Duodenal mucosa (tissue), 2 donors: Measurements from ENCODE around the gene MYO7A.

Source experiments
- H3K27ac ChIP-seq: one replicate; pipeline ENCODE4 v1.7.0; 2013; ENCODE audit warnings: low read depth, low read length
- H3K27me3 ChIP-seq, 2 donors: one replicate each; pipeline ENCODE4 v1.7.0; 2013; ENCODE audit warnings: low read length in 2 of 2, control low read depth in 1 of 2; ENCODE audit not compliant: insufficient read depth in 2 of 2, control insufficient read depth in 1 of 2
- H3K36me3 ChIP-seq, 2 donors: one replicate each; pipeline ENCODE4 v1.7.0; 2013; ENCODE audit warnings: low read length in 2 of 2, control low read depth in 1 of 2; ENCODE audit not compliant: insufficient read depth in 2 of 2, control insufficient read depth in 1 of 2
- H3K4me1 ChIP-seq, 2 donors: one replicate each; pipeline ENCODE4 v1.7.0; 2013; ENCODE audit warnings: low read length in 2 of 2, control low read depth in 1 of 2; ENCODE audit not compliant: insufficient read depth in 2 of 2, control insufficient read depth in 1 of 2
- H3K4me3 ChIP-seq, 2 donors: one replicate each; pipeline ENCODE4 v1.7.0; 2013; ENCODE audit warnings: low read length in 2 of 2, low read depth in 1 of 2
- H3K9ac ChIP-seq, 2 donors: one replicate each; pipeline ENCODE4 v1.7.0; 2013; ENCODE audit warnings: low read length in 2 of 2, low read depth in 1 of 2
- H3K9me3 ChIP-seq, 2 donors: one replicate each; pipeline ENCODE4 v1.7.0; 2013; ENCODE audit warnings: low read length in 2 of 2, control low read depth in 1 of 2; ENCODE audit not compliant: control insufficient read depth in 1 of 2

Gene MYO7A

DNA sequence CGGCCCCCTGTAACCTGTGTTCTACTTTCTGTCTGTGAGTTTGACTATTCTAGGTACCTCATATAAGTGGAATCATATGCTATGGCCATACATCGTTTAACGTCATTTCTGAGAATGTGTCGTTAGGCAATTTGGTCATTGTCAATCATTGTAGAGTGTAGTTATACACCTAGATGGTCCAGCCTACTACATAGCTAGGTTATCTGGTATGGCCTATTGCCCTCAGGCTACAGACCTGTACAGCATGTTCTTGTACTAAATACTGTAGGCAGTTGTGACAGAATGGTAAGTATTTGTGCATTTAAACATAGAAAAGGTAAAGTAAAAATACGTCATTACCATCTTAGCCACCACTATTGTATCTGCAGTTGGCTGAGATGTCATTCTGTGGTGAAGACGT is 35.2 kb downstream of the MYO7A start:
- H3K27ac ChIP-seq = no peak overlapping the region
- no peaks in the 10 kb centered on the region for H3K27me3 ChIP-seq
- H3K4me3 ChIP-seq = no peak overlapping the region
- no peak overlapping the region for H3K9ac ChIP-seq
- H3K4me1 ChIP-seq = no peaks in the 10 kb centered on the region
- no peaks in the 10 kb centered on the region for H3K36me3 ChIP-seq
- no peaks in the 10 kb centered on the region for H3K9me3 ChIP-seq

DNA sequence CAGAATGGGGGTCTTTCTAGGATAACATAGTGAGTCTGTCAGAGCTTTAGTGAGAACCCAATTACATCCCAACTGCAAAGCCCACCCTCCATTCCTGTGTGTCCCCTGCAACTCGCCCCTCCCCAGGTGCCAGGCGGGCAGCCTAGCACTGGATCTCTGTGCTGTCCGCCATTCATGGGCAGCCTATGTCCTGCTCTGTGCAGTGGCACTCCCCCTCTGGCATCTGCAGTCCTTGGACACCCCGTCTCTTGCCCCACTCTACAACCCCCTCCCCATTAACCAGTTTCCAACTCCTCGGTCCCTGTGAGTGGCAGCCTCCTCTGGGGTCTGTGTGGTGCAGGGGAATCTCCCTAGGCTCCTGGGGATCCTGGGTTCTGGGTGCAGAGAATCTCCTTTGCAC is 37.0 kb downstream of the MYO7A start:
- no peaks in the 10 kb centered on the region for H3K4me1 ChIP-seq
- no peak overlapping the region for H3K27ac ChIP-seq
- H3K9ac ChIP-seq = no peak overlapping the region
- H3K4me3 ChIP-seq = no peak overlapping the region
- no peaks in the 10 kb centered on the region for H3K36me3 ChIP-seq
- no peaks in the 10 kb centered on the region for H3K27me3 ChIP-seq
- H3K9me3 ChIP-seq = no peaks in the 10 kb centered on the region

DNA sequence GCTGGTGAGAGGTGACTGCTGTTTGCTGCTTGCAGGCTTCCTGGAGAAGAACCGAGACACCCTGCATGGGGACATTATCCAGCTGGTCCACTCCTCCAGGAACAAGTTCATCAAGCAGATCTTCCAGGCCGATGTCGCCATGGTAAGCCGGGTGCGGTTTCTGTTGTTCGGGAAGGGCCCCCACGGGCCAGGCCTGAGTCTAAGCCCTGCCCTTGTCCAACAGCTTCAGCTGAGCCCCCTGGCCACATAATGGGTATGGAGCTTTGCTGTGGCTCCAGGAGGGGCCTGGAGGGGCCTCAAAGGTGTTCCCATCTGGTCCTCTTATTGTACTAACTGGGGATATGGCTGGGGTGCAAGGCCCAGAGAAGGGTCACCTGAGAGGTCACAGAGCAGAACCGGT is 38.0 kb downstream of the MYO7A start:
- Histone ChIP-seq H3K4me3 (no peak overlapping the region), H3K36me3 (no peaks in the 10 kb centered on the region), H3K27me3 (no peaks in the 10 kb centered on the region), H3K4me1 (no peaks in the 10 kb centered on the region), H3K27ac (no peak overlapping the region), H3K9ac (no peak overlapping the region), H3K9me3 (no peaks in the 10 kb centered on the region)

DNA sequence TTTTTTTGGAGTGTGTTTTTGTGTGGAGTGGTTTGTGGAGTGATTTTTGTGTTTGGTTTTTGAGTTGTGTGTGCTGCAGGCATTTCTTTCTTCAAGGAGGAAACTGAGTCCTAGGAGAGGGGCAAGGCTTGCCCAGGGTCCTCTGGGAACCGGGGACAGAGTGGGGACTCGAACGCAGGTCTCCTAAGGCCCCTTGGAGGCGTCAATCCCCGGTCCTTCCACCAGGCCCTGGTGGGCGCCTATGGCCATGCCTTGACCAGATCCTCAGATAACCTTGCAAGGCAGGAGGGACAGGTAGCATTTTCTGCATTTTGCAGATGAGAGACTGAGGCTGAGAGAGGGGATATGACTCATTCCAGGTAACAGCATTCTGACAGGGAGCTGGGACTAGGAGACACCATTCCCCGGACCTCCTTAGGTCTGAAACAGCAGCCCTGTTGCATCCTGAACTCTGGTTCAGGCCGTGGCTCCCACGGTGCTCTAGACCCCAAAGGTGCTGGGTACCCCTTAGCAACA is 39.1 kb downstream of the MYO7A start:
- no peaks in the 10 kb centered on the region for H3K27me3 ChIP-seq
- H3K9ac ChIP-seq = no peak overlapping the region
- H3K9me3 ChIP-seq = no peaks in the 10 kb centered on the region
- H3K27ac ChIP-seq = no peak overlapping the region
- H3K4me1 ChIP-seq = no peaks in the 10 kb centered on the region
- no peak overlapping the region for H3K4me3 ChIP-seq
- H3K36me3 ChIP-seq = no peaks in the 10 kb centered on the region

- Histone ChIP-seq H3K4me1 (no peaks in the 10 kb centered on the region), H3K4me3 (no peak overlapping the region), H3K36me3 (no peaks in the 10 kb centered on the region), H3K9me3 (no peaks in the 10 kb centered on the region), H3K27me3 (no peaks in the 10 kb centered on the region), H3K9ac (no peak overlapping the region), H3K27ac (no peak overlapping the region)
Measured at GRCh38 chr11:77167791-77168190, 39.7 kb downstream of the MYO7A start.

- Histone ChIP-seq H3K4me3 (no peak overlapping the region), H3K36me3 (no peaks in the 10 kb centered on the region), H3K4me1 (no peaks in the 10 kb centered on the region), H3K27ac (no peak overlapping the region), H3K9ac (no peak overlapping the region), H3K9me3 (no peaks in the 10 kb centered on the region), H3K27me3 (no peaks in the 10 kb centered on the region)
Measured at GRCh38 chr11:77170107-77170506, 42.1 kb downstream of the MYO7A start.

GRCh38 chr11:77171254-77171653 is 43.2 kb downstream of the MYO7A start:
- Histone ChIP-seq H3K27ac (no peak overlapping the region), H3K9me3 (no peaks in the 10 kb centered on the region), H3K4me3 (no peak overlapping the region), H3K27me3 (no peaks in the 10 kb centered on the region), H3K9ac (no peak overlapping the region), H3K4me1 (no peaks in the 10 kb centered on the region), H3K36me3 (no peaks in the 10 kb centered on the region)

DNA sequence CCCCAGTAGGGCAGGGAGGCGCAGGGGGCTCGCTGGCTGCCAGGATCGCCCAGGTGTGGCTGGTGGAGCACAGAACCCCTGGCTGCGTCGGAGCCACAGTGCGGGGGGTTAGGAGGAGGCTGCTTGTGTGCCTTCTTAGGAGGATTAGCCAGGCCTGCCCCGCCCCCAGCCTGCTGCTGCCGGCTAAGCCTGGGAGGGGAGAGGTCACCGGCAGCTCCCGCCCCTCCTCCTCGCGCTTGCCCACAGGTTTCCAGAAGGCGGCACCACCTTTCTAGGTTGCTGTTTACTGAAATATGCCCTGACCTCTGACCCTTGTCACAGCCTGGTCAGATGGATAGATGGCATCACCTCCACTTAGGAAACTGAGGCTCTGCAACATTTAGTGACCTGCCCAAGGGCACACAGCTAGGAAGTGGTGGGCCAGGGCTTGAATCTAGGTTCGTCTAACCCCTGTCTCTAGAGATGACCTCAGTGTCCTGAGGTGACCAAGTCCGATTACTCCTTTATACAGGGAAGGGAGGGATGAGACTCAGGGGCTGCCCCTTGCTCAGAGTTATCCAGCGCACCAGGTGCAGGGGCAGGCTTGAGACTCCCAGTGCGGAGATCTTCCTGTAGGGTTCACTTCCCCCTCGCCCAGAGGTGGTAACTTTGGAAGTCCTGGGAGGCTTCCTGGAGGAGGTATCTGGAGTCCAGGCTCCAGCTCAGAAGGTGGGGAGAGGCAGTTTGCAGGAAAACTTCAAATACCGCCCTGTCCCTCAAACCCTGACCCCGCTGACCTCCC is 44.0 kb downstream of the MYO7A start:
- H3K27ac ChIP-seq = no peak overlapping the region
- H3K36me3 ChIP-seq = no peaks in the 10 kb centered on the region
- H3K4me1 ChIP-seq = no peaks in the 10 kb centered on the region
- no peaks in the 10 kb centered on the region for H3K27me3 ChIP-seq
- H3K4me3 ChIP-seq = no peak overlapping the region
- H3K9ac ChIP-seq = no peak overlapping the region
- no peaks in the 10 kb centered on the region for H3K9me3 ChIP-seq

GRCh38 chr11:77172666-77172982 is 44.6 kb downstream of the MYO7A start:
- no peak overlapping the region for H3K9ac ChIP-seq
- H3K4me1 ChIP-seq = no peaks in the 10 kb centered on the region
- H3K9me3 ChIP-seq = no peaks in the 10 kb centered on the region
- H3K36me3 ChIP-seq = no peaks in the 10 kb centered on the region
- H3K4me3 ChIP-seq = no peak overlapping the region
- H3K27me3 ChIP-seq = no peaks in the 10 kb centered on the region
- no peak overlapping the region for H3K27ac ChIP-seq

GRCh38 chr11:77173494-77173893 is 45.4 kb downstream of the MYO7A start:
- Histone ChIP-seq H3K4me3 (no peak overlapping the region), H3K9me3 (no peaks in the 10 kb centered on the region), H3K9ac (no peak overlapping the region), H3K27ac (no peak overlapping the region), H3K36me3 (no peaks in the 10 kb centered on the region), H3K4me1 (no peaks in the 10 kb centered on the region), H3K27me3 (no peaks in the 10 kb centered on the region)
